IPS-20b (cell line): ENCODE data around the gene KRT13.

Experiments used
- H3K27ac ChIP-seq: one replicate; pipeline ENCODE4 v1.5.1; 2013; ENCODE audit warnings: low read length
- H3K27me3 ChIP-seq: 2 replicates; pipeline ENCODE4 v1.6.1; 2013; ENCODE audit warnings: mild to moderate bottlenecking, low read length, inconsistent platforms; ENCODE audit not compliant: insufficient read depth
- H3K36me3 ChIP-seq: 2 replicates; pipeline ENCODE4 v1.6.1; 2013; ENCODE audit warnings: low read depth, mild to moderate bottlenecking, inconsistent platforms, low read length, moderate library complexity; ENCODE audit not compliant: insufficient read depth
- H3K4me1 ChIP-seq: 2 replicates; pipeline ENCODE4 v1.6.1; 2013; ENCODE audit warnings: mild to moderate bottlenecking, control low read depth, inconsistent platforms, low read length, moderate library complexity; ENCODE audit not compliant: insufficient read depth
- H3K4me3 ChIP-seq: 2 replicates; pipeline ENCODE4 v1.5.1; 2013; ENCODE audit warnings: mild to moderate bottlenecking, low read length, inconsistent platforms
- H3K9ac ChIP-seq: 2 replicates; pipeline ENCODE4 v1.6.1; 2013; ENCODE audit warnings: low read depth, mild to moderate bottlenecking, inconsistent platforms, low read length, moderate library complexity
- H3K9me3 ChIP-seq: 2 replicates; pipeline ENCODE4 v1.6.1; 2013; ENCODE audit warnings: mild to moderate bottlenecking, low read depth, low read length, inconsistent platforms; ENCODE audit not compliant: insufficient read depth

Gene KRT13

DNA sequence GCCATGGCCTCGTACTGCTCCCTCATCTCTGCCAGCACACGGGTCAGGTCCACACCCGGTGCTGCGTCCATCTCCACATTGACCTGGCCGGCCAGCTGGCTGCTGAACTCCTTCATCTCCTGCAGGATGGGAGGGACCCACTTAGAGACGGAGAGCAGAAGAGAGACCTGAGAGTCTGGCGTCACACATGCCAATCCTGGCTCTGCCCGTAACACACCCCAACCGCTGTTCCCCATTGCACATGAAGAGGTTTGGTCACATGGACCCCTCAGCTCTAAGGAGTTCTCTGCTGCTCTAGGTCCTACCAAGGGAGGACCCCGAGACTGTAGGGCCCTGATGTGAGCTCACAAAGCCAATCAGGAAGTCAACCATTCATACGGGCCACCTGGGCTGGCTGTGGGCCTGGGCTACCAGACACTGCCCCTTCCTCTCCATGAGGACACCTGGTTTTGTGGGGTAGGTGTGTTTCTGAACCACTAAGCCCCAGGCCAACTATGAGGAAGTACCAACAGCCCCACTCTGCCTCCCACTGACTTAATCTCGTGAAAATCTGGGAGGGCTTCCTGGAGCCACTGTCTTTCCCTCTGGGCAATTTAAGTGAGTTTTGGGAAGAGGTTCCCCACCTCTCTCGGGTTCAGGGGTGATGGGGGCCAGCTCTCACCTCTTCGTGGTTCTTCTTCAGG, 10.9 kb upstream of the KRT13 start:
- Histone ChIP-seq H3K4me3 (no peak overlapping the region), H3K9ac (no peak overlapping the region), H3K27ac (no peak overlapping the region), H3K4me1 (no peaks in the 10 kb centered on the region), H3K9me3 (no peaks in the 10 kb centered on the region), H3K36me3 (no peaks in the 10 kb centered on the region), H3K27me3 (no peaks in the 10 kb centered on the region)

DNA sequence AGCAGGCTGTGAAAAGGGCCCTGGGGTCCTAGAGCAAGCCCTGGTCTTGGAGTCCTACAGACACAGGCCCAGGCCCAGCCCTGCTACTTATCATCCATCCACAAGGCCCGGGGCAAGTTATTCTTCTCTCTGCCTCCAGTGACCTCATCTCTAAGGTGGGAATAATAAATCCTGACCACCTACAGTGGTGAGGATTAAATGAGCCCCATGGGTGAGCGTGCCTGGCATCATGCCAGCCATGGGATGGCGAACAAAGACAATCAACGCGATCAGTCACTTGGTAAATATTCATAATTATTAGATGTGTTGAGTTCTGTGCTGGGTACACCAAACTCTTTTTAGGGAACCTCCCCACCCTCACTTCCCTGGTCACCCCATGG, 7.7 kb upstream of the KRT13 start:
- Histone ChIP-seq H3K36me3 (no peaks in the 10 kb centered on the region), H3K27ac (no peak overlapping the region), H3K4me1 (peaks cover 11% of the 10 kb centered on the region), H3K9ac (no peak overlapping the region), H3K4me3 (no peak overlapping the region), H3K9me3 (no peaks in the 10 kb centered on the region), H3K27me3 (no peaks in the 10 kb centered on the region)

DNA sequence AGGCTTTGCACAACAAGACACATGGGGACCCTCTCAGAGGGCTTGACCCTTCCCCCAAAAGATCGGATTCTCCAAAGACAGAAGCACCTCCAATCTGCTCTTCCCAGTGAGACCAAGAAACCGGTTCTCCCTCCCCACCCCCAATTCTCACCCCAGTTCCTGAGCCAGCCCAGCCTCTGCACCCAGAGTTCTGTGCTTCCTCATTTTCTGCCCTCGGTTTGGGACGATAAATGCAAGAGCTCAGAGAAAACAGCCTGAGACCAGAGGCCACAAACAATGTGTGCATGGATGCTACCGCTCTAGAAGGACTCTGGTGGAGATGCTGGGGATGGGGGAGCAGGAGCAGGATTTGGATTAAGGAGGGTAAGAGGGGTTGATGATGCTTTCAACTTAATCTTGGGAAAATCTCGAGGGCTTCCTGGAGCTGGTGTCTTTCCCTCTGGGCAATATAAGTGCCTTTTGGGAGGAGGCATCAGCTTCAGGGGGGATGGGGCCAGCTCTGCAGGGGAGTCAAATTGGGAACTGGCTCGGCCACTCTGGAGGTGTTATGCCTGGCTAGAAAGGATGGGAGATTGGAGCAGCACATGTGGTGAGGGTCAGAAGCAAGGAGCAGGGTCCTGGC, 7.2 kb upstream of the KRT13 start:
- H3K27ac ChIP-seq = no peak overlapping the region
- H3K4me3 ChIP-seq = no peak overlapping the region
- no peak overlapping the region for H3K9ac ChIP-seq
- H3K27me3 ChIP-seq = no peaks in the 10 kb centered on the region
- H3K36me3 ChIP-seq = no peaks in the 10 kb centered on the region
- no peaks in the 10 kb centered on the region for H3K9me3 ChIP-seq
- peaks cover 11% of the 10 kb centered on the region for H3K4me1 ChIP-seq

DNA sequence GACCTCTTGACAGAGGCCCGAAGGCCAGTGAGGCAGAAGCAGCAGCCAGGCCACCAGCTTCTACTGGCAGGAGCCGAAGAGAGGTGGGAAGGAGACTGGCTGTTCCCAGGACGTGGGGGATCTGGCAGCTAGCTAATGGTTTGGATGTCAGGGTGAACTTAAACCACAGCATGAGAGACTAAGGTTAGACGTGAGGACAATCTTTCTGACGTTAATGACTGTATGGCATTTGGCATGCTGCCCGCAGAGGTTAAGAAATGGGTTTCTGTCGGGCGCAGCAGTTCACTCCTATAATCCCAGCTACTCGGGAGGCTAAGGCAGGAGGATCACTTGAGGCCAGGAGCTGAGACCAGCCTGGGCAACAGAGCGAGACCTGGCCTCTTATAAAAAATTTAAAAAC, 6.3 kb upstream of the KRT13 start:
- Histone ChIP-seq H3K9ac (no peak overlapping the region), H3K27me3 (no peaks in the 10 kb centered on the region), H3K4me1 (peaks cover 11% of the 10 kb centered on the region), H3K27ac (no peak overlapping the region), H3K9me3 (no peaks in the 10 kb centered on the region), H3K4me3 (no peak overlapping the region), H3K36me3 (no peaks in the 10 kb centered on the region)

DNA sequence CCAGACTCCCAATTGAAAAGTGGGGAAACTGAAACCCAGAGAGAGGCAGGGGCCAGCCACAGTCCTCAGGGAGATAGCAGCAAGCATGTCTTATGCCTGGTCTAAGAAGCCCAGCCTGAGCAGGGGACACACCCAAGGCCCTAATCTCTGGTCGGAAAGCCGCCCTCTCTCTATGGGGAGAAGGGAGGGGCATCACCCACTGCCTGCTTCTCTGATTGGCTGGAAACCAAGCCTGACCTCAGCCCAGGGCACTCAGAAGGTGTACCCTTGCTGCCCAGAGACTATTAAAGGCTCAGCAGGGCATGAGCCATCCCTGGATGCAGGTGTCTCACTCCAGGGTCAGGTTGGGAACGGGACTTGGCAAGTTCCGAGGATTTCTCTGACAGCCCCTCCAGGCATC, 5.7 kb upstream of the KRT13 start:
- Histone ChIP-seq H3K4me1 (peaks cover 11% of the 10 kb centered on the region), H3K27ac (no peak overlapping the region), H3K9ac (no peak overlapping the region), H3K36me3 (no peaks in the 10 kb centered on the region), H3K27me3 (no peaks in the 10 kb centered on the region), H3K4me3 (no peak overlapping the region), H3K9me3 (no peaks in the 10 kb centered on the region)

DNA sequence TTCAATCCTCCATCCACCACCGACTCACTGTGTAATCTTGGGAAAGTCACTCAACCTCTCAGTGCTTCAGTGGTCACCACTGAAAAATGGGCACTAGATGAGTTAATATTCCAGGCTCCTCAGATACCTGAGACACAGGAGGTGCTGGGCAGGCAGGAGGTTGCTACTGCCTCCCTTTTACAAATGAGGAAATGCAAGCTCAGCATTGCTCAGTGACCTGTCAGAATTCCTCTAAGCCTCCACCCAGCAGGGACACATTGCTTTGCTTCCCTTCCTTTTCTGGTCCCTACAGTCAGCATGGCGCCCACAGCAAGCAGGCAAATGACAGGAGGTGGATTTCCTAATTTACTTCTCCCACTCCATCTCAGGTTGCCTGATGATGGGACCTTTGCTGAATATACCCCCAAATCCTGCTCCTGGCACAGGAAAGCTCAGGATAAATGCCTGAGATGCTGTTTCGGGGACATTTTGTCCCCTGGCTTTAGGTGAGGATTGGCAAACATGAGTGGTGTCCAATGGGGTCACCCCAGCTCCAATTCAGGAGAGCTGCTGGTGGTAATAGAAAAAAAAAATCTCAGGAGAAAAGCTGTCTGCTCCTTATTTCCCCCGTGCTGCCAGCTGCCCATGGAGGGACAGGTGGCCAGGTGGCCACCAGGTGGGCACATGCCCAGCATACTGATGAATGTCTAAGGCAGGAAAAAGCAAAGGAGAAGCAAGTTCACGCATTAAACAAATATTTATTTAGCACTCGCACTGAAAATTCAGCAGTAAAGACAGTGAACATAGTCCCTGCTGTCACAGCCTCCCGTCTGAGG, 5.0 kb upstream of the KRT13 start:
- no peak overlapping the region for H3K9ac ChIP-seq
- peaks cover 11% of the 10 kb centered on the region for H3K4me1 ChIP-seq
- no peaks in the 10 kb centered on the region for H3K27me3 ChIP-seq
- no peak overlapping the region for H3K4me3 ChIP-seq
- H3K36me3 ChIP-seq = no peaks in the 10 kb centered on the region
- no peaks in the 10 kb centered on the region for H3K9me3 ChIP-seq
- H3K27ac ChIP-seq = no peak overlapping the region

DNA sequence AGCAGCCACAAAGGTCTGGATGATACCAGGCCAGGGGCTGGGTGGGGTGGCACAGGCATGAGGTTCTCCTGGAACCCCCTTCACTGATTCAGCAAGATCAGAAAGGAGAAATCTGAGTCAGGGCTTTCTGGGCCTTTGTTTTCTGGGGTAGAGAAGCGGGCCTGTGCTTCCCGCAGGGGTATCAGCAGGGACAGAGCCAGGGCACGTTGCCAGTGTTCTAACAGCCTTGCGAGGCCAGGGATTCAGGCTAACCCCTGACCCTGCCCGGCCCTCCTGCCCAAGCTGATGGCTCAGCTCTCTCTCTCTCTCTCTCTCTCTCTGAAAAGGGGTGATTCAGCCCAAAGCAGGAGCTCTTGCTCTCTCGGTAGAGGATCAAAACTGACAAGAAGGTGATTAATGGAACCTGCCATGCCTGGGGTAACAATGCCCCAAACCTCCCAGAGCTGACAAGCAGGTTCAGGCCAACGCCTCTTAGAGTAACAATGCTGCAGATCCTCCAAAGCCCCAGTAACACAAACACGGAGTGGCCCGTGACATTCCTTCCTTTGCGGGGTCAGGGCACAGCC, 2.0 kb upstream of the KRT13 start:
- Histone ChIP-seq H3K4me1 (peaks cover 11% of the 10 kb centered on the region), H3K9ac (no peak overlapping the region), H3K27ac (no peak overlapping the region), H3K27me3 (no peaks in the 10 kb centered on the region), H3K9me3 (no peaks in the 10 kb centered on the region), H3K4me3 (no peak overlapping the region), H3K36me3 (no peaks in the 10 kb centered on the region)

DNA sequence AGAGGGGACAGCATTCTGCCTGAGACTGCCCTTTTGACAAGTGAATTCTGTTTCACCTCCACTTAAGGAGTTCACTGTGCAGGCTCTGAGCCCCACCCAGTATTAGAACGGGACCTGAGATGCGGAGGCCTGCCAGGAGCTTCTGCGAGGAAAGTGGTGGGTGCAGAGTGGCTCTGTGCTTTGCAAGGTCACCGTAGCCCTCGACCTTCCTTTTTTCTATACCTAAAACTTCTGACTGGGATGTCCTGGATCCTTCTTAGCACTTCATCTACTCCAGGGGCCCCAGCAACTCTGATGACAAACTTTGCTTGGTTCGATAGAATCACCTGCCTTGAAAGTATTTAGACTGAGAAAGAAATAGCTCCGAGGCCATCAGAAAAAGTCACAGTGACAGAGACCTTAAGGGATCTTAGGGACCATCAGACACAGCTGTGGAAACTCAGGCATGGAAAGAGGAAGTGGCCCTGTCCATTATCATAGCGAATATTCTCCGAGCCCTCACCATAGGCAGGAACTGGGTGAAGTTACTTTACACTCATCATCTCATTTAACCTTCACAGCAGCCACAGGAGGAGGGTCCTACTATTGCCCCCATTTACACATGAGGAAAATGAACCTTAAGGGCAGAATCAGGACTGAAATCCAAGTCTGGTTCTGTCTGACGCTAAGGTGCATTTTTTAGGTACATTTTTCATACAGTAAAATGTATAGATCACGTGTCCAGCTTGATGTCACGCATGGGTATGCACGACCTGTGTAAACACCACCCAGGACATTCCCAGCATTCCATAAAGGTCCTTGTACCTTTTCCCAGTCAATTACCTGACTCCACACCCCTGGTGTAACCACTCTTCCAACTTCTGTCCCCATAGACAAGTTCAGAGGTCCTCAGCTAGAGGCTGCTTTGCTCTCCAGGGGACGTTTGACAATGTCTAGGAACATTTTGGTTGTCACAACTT, 676 bp upstream of the KRT13 start:
- Histone ChIP-seq H3K27ac (no peak overlapping the region), H3K4me3 (no peak overlapping the region)

DNA sequence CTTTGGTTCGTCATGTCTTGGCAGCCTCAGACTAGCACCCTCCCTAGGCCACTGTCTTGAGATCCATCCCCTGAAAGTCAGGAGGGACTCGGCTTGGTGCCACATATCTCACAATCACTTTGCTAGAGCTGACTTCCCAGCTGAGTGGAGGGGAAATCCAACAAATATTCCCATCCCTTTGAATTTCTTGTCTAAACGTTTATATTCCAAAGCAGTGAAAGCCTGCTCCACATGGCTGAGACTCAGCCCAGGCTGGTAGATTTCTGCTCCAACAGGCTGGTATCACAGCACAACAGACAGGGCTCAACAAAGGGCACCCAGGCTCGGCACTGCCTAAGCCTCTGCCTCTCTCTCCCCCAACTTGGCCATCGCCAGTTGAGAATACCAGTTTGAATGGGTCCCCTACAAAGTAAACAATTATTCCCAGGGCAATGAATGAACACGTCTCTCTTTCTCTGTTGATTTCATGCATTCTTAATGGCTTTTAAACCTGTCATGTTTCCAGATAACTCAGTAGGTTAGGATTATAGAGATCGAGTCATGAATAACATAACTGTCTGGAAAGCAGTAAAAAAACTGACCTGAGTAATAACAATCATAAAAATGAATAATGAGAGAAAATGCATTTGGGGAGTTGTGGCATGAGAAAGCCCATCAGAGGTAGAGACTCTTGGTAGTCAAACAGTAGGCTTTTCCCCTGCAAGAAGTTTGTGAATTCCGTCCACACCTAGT, 1.0 kb downstream of the KRT13 start:
- Histone ChIP-seq H3K4me1 (peaks cover 10% of the 10 kb centered on the region; the same call in 1 of the 2 replicates), H3K27me3 (no peaks in the 10 kb centered on the region), H3K9ac (no peak overlapping the region), H3K4me3 (no peak overlapping the region), H3K9me3 (no peaks in the 10 kb centered on the region), H3K27ac (no peak overlapping the region), H3K36me3 (no peaks in the 10 kb centered on the region)

More for the DNA sequence above, 676 bp upstream of the KRT13 start:
- no peak overlapping the region for H3K9ac ChIP-seq
- H3K27me3 ChIP-seq = no peaks in the 10 kb centered on the region
- H3K9me3 ChIP-seq = no peaks in the 10 kb centered on the region
- peaks cover 11% of the 10 kb centered on the region for H3K4me1 ChIP-seq
- H3K36me3 ChIP-seq = no peaks in the 10 kb centered on the region

DNA sequence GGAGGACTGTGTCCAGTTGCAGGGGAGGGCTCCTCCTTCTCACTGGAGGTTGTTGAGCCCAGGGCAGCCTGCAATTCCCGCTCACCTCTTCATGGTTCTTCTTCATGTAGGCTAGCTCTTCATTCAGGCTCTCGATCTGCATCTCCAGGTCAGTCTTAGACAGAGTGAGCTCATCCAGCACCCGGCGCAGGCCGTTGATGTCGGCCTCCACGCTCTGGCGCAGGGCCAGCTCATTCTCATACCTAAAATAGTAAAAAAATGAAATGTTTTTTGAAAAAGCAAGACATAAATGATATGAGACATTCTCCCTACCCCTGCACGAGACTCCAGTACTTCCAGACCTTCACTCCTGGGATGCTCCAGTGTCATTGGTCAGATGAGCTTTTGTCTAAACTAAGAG, 2.2 kb downstream of the KRT13 start:
- Histone ChIP-seq H3K27me3 (no peaks in the 10 kb centered on the region), H3K4me1 (peaks cover 10% of the 10 kb centered on the region; the same call in 1 of the 2 replicates), H3K36me3 (no peaks in the 10 kb centered on the region), H3K9me3 (no peaks in the 10 kb centered on the region), H3K9ac (no peak overlapping the region), H3K27ac (no peak overlapping the region), H3K4me3 (no peak overlapping the region)
